VCaP (cell line): ENCODE measurements around the gene BAZ1B.
"Not testable (repeated sequence)": the region's sequence is repeated elsewhere in the genome, so short reads cannot be mapped to it uniquely, and the experiment has no call there.

Experiments
- H3K27ac ChIP-seq: fragments of 450-650 bp; 2 replicates; pipeline ENCODE4 v1.5.1; 2017
- CTCF ChIP-seq: fragments of 450-650 bp; conservative IDR thresholded peaks from 2 replicates; pipeline ENCODE4 v1.5.1; 2017; ENCODE audit warnings: mild to moderate bottlenecking, moderate library complexity

Gene BAZ1B

GRCh38 chr7:73533742-73534141 is 11.6 kb upstream of the BAZ1B start:
- no peak overlapping the region for H3K27ac ChIP-seq
- TF ChIP-seq CTCF: no peak

GRCh38 chr7:73532224-73532623 is 10.1 kb upstream of the BAZ1B start:
- no peak for TF ChIP-seq CTCF
- no peak overlapping the region for H3K27ac ChIP-seq

- H3K27ac ChIP-seq: no peak overlapping the region
- TF ChIP-seq CTCF: no peak
Observed at GRCh38 chr7:73530800-73531199, 8.7 kb upstream of the BAZ1B start.

GRCh38 chr7:73526896-73527821 is 5.1 kb upstream of the BAZ1B start:
- no peak overlapping the region; the same call in 1 of the 2 replicates for H3K27ac ChIP-seq
- TF ChIP-seq CTCF: no peak

- H3K27ac ChIP-seq: not testable (repeated sequence)
Observed at GRCh38 chr7:73526158-73526494, 4.0 kb upstream of the BAZ1B start.

GRCh38 chr7:73521636-73522104 is 423 bp downstream of the BAZ1B start:
- H3K27ac ChIP-seq: peak overlapping the region; percentile 97
- no peak for TF ChIP-seq CTCF

GRCh38 chr7:73520673-73521635 is 1.1 kb downstream of the BAZ1B start:
- no peak for TF ChIP-seq CTCF

More at GRCh38 chr7:73520673-73521635, 1.1 kb downstream of the BAZ1B start:
- peak overlapping the region; percentile 97 for H3K27ac ChIP-seq
